NCI-H460 (cell line): ENCODE measurements around the gene EYA4. TPM values are rescaled to one million over a fixed set of nuclear protein-coding genes. Genes with fewer than 3 reads are reported as not detected.
A peak's percentile ranks its signal among the peaks of the same experiment; 100 is the strongest.

Source experiments
- DNase-seq: peaks from one replicate; pipeline ENCODE4 v3.0.0-alpha.2; 2016; ENCODE audit warnings: low read depth; ENCODE audit errors: extremely low read depth
- total RNA-seq: library from RNA; depleted of rRNA; stranded (reverse); fragments of >200 nt; shearing (Covaris generic); gene quantifications from 2 replicates; pipeline ENCODE4 v1.2.3, GENCODE V29; 2014

EYA4 gene
- total RNA-seq, 1 experiment from 2014 or later, result 26.0 TPM

GRCh38 chr6:133286765-133287164, 45.6 kb downstream of the EYA4 start:
- peak; percentile 17 for DNase-seq

- DNase-seq, result no peak
These were observed 47.5 kb downstream of the EYA4 start for GRCh38 chr6:133288662-133289061.

GRCh38 chr6:133289733-133290306, 48.7 kb downstream of the EYA4 start:
- no peak for DNase-seq

- no peak for DNase-seq
These were observed 49.8 kb downstream of the EYA4 start for GRCh38 chr6:133290930-133291329.

GRCh38 chr6:133291671-133292070, 50.5 kb downstream of the EYA4 start:
- no peak for DNase-seq

GRCh38 chr6:133297657-133298056, 56.5 kb downstream of the EYA4 start:
- DNase-seq, result no peak

GRCh38 chr6:133298335-133298734, 57.2 kb downstream of the EYA4 start:
- no peak for DNase-seq

GRCh38 chr6:133298801-133299200, 57.6 kb downstream of the EYA4 start:
- no peak for DNase-seq

GRCh38 chr6:133300896-133301295, 59.7 kb downstream of the EYA4 start:
- DNase-seq, result no peak

GRCh38 chr6:133301835-133302234, 60.7 kb downstream of the EYA4 start:
- no peak for DNase-seq

- no peak for DNase-seq
These were observed 65.8 kb downstream of the EYA4 start for GRCh38 chr6:133306931-133307330.

GRCh38 chr6:133309579-133309978, 68.4 kb downstream of the EYA4 start:
- no peak for DNase-seq

GRCh38 chr6:133312006-133312405, 70.8 kb downstream of the EYA4 start:
- no peak for DNase-seq

GRCh38 chr6:133313068-133313467, 71.9 kb downstream of the EYA4 start:
- no peak for DNase-seq

- DNase-seq, result no peak
These were observed 73.8 kb downstream of the EYA4 start for GRCh38 chr6:133314947-133315346.

- DNase-seq, result no peak
These were observed 74.7 kb downstream of the EYA4 start for GRCh38 chr6:133315811-133316210.

- no peak for DNase-seq
These were observed 76.5 kb downstream of the EYA4 start for GRCh38 chr6:133317704-133318103.

- DNase-seq, result no peak
These were observed 85.4 kb downstream of the EYA4 start for GRCh38 chr6:133326584-133326983.

- no peak for DNase-seq
These were observed 92.7 kb downstream of the EYA4 start for GRCh38 chr6:133333852-133334251.

GRCh38 chr6:133337308-133337707, 96.2 kb downstream of the EYA4 start:
- DNase-seq, result no peak

- no peak for DNase-seq
These were observed 98.6 kb downstream of the EYA4 start for GRCh38 chr6:133339543-133340384.

GRCh38 chr6:133340557-133340956, 99.4 kb downstream of the EYA4 start:
- peak; percentile 40 for DNase-seq
